ENCODE results near the gene ZFAND3.

The ZFAND3 gene

GRCh38 chr6:38154731-38155130, 335.2 kb downstream of the ZFAND3 start:
- no peak for DNase-seq (ENCODE audit: low read depth)

GRCh38 chr6:38155144-38155543, 335.6 kb downstream of the ZFAND3 start:
- no peak for DNase-seq (ENCODE audit: low read depth)

GRCh38 chr6:38155621-38156204, 336.2 kb downstream of the ZFAND3 start:
- DNase-seq (ENCODE audit: low read depth), result no peak

- no peak for DNase-seq (ENCODE audit: low read depth)
Observed at GRCh38 chr6:38156818-38157565, 337.5 kb downstream of the ZFAND3 start.

- no peak for DNase-seq (ENCODE audit: low read depth)
Observed at GRCh38 chr6:38157905-38158304, 338.4 kb downstream of the ZFAND3 start.

GRCh38 chr6:38158762-38159350, 339.3 kb downstream of the ZFAND3 start:
- DNase-seq (ENCODE audit: low read depth), result no peak

- DNase-seq (ENCODE audit: low read depth), result no peak
Observed at GRCh38 chr6:38159596-38159995, 340.1 kb downstream of the ZFAND3 start.

- DNase-seq (ENCODE audit: low read depth), result no peak
Observed at GRCh38 chr6:38160831-38161230, 341.3 kb downstream of the ZFAND3 start.

GRCh38 chr6:38161331-38161730, 341.8 kb downstream of the ZFAND3 start:
- DNase-seq (ENCODE audit: low read depth), result no peak

GRCh38 chr6:38161754-38162492, 342.4 kb downstream of the ZFAND3 start:
- DNase-seq (ENCODE audit: low read depth), result no peak

- no peak for DNase-seq (ENCODE audit: low read depth)
Observed at GRCh38 chr6:38162493-38163185, 343.1 kb downstream of the ZFAND3 start.

- DNase-seq (ENCODE audit: low read depth), result no peak
Observed at GRCh38 chr6:38163186-38164130, 343.9 kb downstream of the ZFAND3 start.

GRCh38 chr6:38164131-38164481, 344.6 kb downstream of the ZFAND3 start:
- DNase-seq (ENCODE audit: low read depth), result no peak

GRCh38 chr6:38164671-38165108, 345.2 kb downstream of the ZFAND3 start:
- no peak for DNase-seq (ENCODE audit: low read depth)

GRCh38 chr6:38166411-38167240, 347.1 kb downstream of the ZFAND3 start:
- no peak for DNase-seq (ENCODE audit: low read depth)

GRCh38 chr6:38167598-38167997, 348.1 kb downstream of the ZFAND3 start:
- DNase-seq (ENCODE audit: low read depth), result no peak

GRCh38 chr6:38168126-38168525, 348.6 kb downstream of the ZFAND3 start:
- DNase-seq (ENCODE audit: low read depth), result no peak

GRCh38 chr6:38168699-38169098, 349.2 kb downstream of the ZFAND3 start:
- DNase-seq (ENCODE audit: low read depth), result no peak

- DNase-seq (ENCODE audit: low read depth), result no peak
Observed at GRCh38 chr6:38169221-38169976, 349.9 kb downstream of the ZFAND3 start.

Data from activated T-cell treated with anti-CD3 and anti-CD28 coated beads for 1 hour (primary cell).